ENCODE measurements around the gene CFAP57. TPM values are rescaled to one million over a fixed set of nuclear protein-coding genes. Genes with fewer than 3 reads are reported as not detected.

CFAP57 gene
- total RNA-seq, 1 experiment from 2014 or later = 1.7 TPM

- H3K27me3 ChIP-seq (ENCODE audit: insufficient read depth, low read depth) = no peaks in the 10 kb centered on the region
- no peaks in the 10 kb centered on the region for H3K9me2 ChIP-seq (ENCODE audit: insufficient read depth)
- ChIA-PET CTCF (no interaction called here), POLR2A (ENCODE audit: unreplicated experiment) (no interaction called here)
- H3K4me1 ChIP-seq (replicated peaks; ENCODE audit: insufficient read depth) = peaks cover 4% of the 10 kb centered on the region
- no peak overlapping the region for H3K4me2 ChIP-seq
- no peaks in the 10 kb centered on the region for H4K20me1 ChIP-seq (ENCODE audit: insufficient read depth)
- DNase-seq = no peak
- no peak overlapping the region for H3K4me3 ChIP-seq
- H3F3A ChIP-seq (ENCODE audit: insufficient read depth, low read depth) = peaks cover 12% of the 10 kb centered on the region; the same call in 1 of the 2 replicates
- BruUV-seq (replicated peaks) = no TSS peak
- H3K79me2 ChIP-seq (ENCODE audit: low read depth) = peaks cover 9% of the 10 kb centered on the region
- no peak for TF ChIP-seq EZH2 (IDR thresholded peaks at IDR 0.05; ENCODE audit: low read depth)
- TF ChIP-seq CTCF (conservative IDR thresholded peaks at IDR 0.05) = no peak
- no peak overlapping the region for H2AFZ ChIP-seq
- intact Hi-C loops (cut with micrococcal nuclease; ENCODE audit: unreplicated experiment) = no loop called here
- H3K36me3 ChIP-seq (ENCODE audit: low read depth) = no peaks in the 10 kb centered on the region
- H3K27ac ChIP-seq = no peak overlapping the region
- H3K9me3 ChIP-seq (ENCODE audit: insufficient read depth, low read depth) = no peaks in the 10 kb centered on the region
Observed at GRCh38 chr1:43279161-43279560, 107.0 kb downstream of the CFAP57 start.

GRCh38 chr1:43279666-43280065 lies 107.5 kb downstream of the CFAP57 start:
- peaks cover 8% of the 10 kb centered on the region; the same call in 1 of the 2 replicates for H3F3A ChIP-seq (ENCODE audit: insufficient read depth, low read depth)
- no peaks in the 10 kb centered on the region for H3K36me3 ChIP-seq (ENCODE audit: low read depth)
- H3K9me3 ChIP-seq (ENCODE audit: insufficient read depth, low read depth) = no peaks in the 10 kb centered on the region
- no peak overlapping the region for H3K4me2 ChIP-seq
- peaks cover 14% of the 10 kb centered on the region for H3K79me2 ChIP-seq (ENCODE audit: low read depth)
- no peak for TF ChIP-seq EZH2 (IDR thresholded peaks at IDR 0.05; ENCODE audit: low read depth)
- TF ChIP-seq CTCF (conservative IDR thresholded peaks at IDR 0.05) = no peak
- intact Hi-C loops (cut with micrococcal nuclease; ENCODE audit: unreplicated experiment) = no loop called here
- H3K4me3 ChIP-seq = no peak overlapping the region
- ChIA-PET CTCF (no interaction called here), POLR2A (ENCODE audit: unreplicated experiment) (no interaction called here)
- peaks cover 9% of the 10 kb centered on the region for H3K4me1 ChIP-seq (replicated peaks; ENCODE audit: insufficient read depth)
- H2AFZ ChIP-seq = no peak overlapping the region
- no TSS peak for BruUV-seq (replicated peaks)
- no peak for DNase-seq
- no peak overlapping the region for H3K27ac ChIP-seq
- H4K20me1 ChIP-seq (ENCODE audit: insufficient read depth) = no peaks in the 10 kb centered on the region
- H3K27me3 ChIP-seq (ENCODE audit: insufficient read depth, low read depth) = no peaks in the 10 kb centered on the region
- no peaks in the 10 kb centered on the region for H3K9me2 ChIP-seq (ENCODE audit: insufficient read depth)

GRCh38 chr1:43280692-43281091 lies 108.6 kb downstream of the CFAP57 start:
- no peak for TF ChIP-seq EZH2 (IDR thresholded peaks at IDR 0.05; ENCODE audit: low read depth)
- TF ChIP-seq CTCF (conservative IDR thresholded peaks at IDR 0.05) = no peak
- H3K27ac ChIP-seq = no peak overlapping the region
- no peak for DNase-seq
- no TSS peak for BruUV-seq (replicated peaks)
- no peak overlapping the region for H3K4me3 ChIP-seq
- no peaks in the 10 kb centered on the region for H3K27me3 ChIP-seq (ENCODE audit: insufficient read depth, low read depth)
- H2AFZ ChIP-seq = no peak overlapping the region
- H3K79me2 ChIP-seq (ENCODE audit: low read depth) = peaks cover 20% of the 10 kb centered on the region
- no peaks in the 10 kb centered on the region for H3K9me2 ChIP-seq (ENCODE audit: insufficient read depth)
- no peaks in the 10 kb centered on the region for H3K9me3 ChIP-seq (ENCODE audit: insufficient read depth, low read depth)
- H3K4me2 ChIP-seq = no peak overlapping the region
- intact Hi-C loops (cut with micrococcal nuclease; ENCODE audit: unreplicated experiment) = no loop called here
- H3F3A ChIP-seq (ENCODE audit: insufficient read depth, low read depth) = peaks cover 2% of the 10 kb centered on the region; the same call in 1 of the 2 replicates
- no peaks in the 10 kb centered on the region for H3K36me3 ChIP-seq (ENCODE audit: low read depth)
- H3K4me1 ChIP-seq (replicated peaks; ENCODE audit: insufficient read depth) = peaks cover 16% of the 10 kb centered on the region
- H4K20me1 ChIP-seq (ENCODE audit: insufficient read depth) = no peaks in the 10 kb centered on the region
- POLR2A ChIA-PET (ENCODE audit: unreplicated experiment) = interaction anchor here (0.5 to 0.6 kb wide), 2 partner anchors 10 to 61 kb away, joined by 4 to 16 read pairs; no protein-coding TSS in a partner anchor
- CTCF ChIA-PET = no interaction called here
